ENCODE results near the gene PSMB10. TPM values are rescaled to one million over a fixed set of nuclear protein-coding genes. Genes with fewer than 3 reads are reported as not detected.

PSMB10 gene
- total RNA-seq, 1 donor from 2014 or later, result 16.4 TPM

DNA sequence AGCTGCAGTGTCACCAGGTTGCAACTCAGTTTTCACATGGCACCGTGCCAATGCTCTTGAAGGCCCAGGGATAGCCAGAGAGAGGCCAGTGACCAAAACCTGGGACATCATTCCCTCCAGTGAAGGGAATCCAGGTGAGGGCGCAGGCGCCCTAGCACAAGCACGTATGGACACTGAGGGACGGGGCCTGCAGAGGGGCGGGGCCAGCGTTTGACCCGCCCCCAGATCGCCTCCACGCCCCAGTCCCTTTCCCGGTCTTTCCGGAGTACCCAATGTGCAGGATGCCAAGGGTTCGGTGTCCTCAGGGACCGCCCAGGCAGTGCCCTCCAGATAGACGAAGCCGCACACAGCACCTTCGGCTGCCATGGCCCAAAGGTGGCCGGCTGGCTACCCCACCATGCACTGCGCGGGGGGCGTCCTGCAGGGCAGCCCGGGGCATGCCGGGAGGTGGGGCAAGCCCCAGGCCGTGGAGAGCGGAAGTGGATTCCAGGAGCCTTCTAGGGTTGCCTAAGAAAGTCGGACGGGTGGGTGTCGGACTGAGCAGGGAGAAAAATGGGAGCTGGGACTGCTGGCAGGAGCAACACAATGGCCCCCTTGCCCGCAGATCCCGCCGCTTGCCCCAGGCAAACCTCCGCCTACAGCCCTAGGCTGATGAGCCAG is 27.1 kb upstream of the PSMB10 start:
- DNase-seq, result no peak

DNA sequence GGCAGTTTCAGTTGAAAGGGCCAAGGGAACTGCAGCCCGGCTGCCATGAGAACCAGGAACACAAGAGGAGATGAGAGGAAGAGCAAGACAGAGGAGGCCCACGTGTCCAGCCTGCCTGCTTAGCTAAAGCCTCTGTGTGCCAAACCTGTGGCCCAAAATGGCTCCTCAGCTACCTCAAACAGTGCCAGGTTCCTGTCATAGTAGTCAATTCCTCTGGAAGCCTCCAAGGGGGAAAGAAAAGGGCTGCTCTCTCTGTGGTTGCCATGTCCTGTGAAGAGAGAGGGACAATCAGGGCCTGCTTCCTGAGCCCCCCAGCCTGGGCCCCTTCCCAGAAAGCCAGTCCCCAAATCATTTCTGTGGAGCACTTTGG is 26.6 kb upstream of the PSMB10 start:
- no peak for DNase-seq

DNA sequence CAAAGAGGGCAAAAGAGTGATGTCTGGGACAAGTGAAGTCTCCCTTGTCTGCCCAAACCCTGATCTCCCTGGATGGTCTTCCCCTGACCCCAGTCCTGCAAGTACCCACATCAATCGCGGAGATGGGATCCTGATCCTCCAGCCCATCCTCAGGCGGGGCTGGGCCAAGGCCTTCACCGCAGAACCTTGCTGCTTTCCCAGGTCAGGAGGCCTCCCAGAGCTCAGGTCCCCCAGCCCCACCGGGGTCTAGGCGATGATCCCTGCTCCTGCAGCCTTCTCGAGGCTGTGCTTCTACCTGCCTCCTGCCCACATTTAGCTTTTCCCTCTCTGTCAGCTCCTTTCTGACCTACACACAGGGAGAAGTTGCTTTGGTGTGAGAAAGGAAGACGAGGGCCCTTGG is 25.5 kb upstream of the PSMB10 start:
- no peak for DNase-seq

- DNase-seq, result no peak
Observed at GRCh38 chr16:67961551-67961957, 24.9 kb upstream of the PSMB10 start.

GRCh38 chr16:67959536-67960329 is 23.1 kb upstream of the PSMB10 start:
- DNase-seq, result no peak

- DNase-seq, result no peak
Observed at GRCh38 chr16:67957622-67958021, 21.0 kb upstream of the PSMB10 start.

DNA sequence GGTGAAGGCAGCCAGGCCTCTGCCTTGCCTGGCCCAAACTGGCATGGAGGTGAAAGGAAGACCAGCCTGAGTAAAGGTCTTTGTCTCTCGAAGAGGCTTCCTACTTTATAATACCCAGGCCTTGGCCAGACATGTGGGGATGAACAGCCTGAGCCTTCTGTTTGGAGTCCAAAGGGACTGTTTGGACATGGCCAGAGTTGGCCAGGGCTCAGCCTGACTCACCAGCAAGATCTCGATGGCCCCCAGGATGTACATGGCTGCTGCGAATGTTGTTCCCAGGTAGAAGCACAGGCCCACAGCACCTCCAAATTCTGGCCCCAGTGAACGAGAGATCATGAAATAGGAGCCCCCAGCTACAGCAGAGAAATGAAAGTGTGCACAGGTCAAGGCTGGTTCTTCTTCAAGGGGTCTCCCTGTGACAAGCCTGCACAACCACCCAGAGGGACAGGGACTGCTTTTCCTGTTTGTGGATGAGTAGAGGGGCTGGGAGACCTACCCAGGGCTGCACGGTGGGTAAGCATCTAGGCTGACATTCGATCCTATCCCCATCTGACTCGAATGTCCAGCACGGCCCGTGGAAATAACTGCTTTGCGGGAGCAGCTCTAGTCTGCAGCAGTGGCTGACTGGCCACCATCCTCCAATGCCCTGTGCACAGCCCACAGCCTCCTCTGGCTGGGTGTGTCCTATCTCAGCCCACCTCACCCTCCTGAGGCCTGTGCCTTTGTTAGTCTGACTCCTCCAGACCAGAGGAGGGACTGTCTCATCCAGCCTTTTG is 18.0 kb upstream of the PSMB10 start:
- DNase-seq, result no peak

- no peak for DNase-seq
Observed at GRCh38 chr16:67953641-67954375, 17.2 kb upstream of the PSMB10 start.

- no peak for DNase-seq
Observed at GRCh38 chr16:67951485-67951884, 14.8 kb upstream of the PSMB10 start.

DNA sequence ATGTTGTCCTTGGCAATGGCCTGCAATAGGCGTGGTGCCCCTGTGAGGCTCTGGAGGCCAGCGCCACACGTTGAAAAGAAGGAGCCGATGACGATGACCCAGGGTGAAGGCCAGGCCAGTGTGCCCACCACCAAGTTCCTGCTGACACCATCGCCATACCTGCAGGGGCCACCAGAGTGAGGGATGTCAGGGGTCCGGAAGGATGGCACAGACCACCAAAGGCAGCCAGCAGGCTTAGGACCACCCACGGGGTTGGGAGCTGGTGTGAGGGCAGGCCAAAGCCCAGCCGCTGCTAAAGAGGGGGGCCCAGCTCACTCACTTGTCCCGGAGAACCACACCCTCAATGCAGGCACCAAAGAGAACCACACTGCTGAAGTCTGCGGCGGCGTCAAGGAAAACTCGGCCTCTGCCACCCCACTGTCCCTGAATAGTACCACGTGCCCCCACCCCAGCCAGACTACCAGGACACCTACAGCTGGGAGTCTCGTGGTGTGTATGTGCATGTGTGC is 13.7 kb upstream of the PSMB10 start:
- DNase-seq, result no peak

GRCh38 chr16:67949645-67950044 is 13.0 kb upstream of the PSMB10 start:
- no peak for DNase-seq

DNA sequence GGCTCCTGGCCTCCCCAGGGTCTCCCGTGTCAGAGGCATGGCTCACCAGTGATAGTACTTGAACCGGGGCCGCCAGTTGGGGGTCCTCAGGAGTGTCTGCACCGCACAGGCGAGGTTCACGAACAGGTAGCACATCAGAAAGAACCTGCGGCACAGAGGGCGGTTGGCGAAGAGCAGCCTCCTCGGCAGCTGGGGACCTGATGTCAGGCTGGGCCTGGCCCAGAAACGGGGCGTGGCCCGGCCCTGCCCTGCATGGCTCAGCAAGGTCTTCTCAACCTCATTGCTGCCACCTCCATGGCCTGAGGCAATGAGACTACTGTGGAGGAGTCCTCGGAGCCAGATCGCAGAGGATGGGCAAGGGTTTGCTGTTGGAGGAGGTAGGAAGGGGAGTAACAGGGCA is 11.4 kb upstream of the PSMB10 start:
- DNase-seq, result no peak

DNA sequence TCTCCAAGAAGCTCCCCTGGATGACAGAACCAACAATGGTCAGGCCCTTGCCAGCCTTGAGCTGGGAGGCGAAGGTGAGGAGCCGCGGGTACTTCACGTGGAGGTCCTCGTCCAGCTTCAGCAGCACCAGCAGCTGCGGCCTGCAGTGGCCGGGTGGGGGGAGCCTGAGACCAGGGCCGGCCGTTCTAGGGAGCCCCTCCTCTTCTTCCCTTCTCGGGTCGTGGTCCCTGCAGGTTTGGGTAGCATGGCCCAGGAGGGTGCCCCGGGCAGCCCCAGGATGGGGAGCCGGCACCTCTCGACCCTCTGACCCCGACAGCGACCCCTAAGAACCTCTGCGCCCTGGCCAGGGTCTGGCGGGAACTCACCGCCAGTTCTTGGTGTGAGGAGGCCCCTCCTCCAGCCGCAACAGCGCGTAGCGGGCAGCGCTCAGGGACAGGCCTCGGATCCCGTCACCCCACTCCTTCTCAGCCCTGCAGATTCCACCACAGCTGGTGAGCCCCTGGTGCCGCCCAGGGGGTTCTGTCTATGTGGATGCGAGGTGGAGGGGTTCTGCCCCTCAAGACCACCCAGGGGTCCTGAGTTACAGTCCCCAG is 10.4 kb upstream of the PSMB10 start:
- no peak for DNase-seq

- no peak for DNase-seq
Observed at GRCh38 chr16:67946128-67946569, 9.5 kb upstream of the PSMB10 start.

DNA sequence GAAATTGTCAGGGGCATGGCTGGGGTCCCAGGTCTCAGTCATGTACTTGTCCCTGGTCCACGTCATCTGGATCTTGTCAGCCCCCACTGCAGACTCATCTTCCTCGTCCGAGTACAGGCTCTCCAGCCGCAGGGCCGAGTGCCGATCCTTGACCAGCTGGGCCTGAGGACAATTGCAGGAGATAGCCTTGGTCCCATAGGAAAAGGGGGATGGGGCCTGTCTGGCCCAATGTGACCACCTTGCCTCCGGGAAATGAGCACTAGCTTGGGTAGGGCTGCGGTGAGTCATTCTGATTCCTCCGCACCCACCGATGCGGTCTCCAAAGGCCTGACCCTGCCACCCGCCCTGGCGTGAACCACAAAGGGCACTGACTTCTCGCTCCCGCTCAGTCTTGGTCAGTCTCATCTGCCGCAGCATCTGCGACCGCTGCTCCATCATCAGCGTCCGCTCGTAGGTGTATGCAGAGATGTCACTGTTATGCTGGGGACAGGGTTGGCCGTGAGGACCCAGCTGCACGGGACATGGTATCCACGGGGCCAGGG is 8.8 kb upstream of the PSMB10 start:
- DNase-seq, result no peak

GRCh38 chr16:67944690-67945391 is 8.2 kb upstream of the PSMB10 start:
- DNase-seq, result no peak

GRCh38 chr16:67943619-67944504 is 7.2 kb upstream of the PSMB10 start, which contains the start of gene LCAT:
TSS of gene LCAT (minus strand) at chr16:67944120. CDS start at chr16:67944101, 19 bp downstream.
- no peak for DNase-seq

- no peak for DNase-seq
Observed at GRCh38 chr16:67943256-67943618, 6.6 kb upstream of the PSMB10 start.

- no peak for DNase-seq
Observed at GRCh38 chr16:67942510-67943255, 6.0 kb upstream of the PSMB10 start.

Measured in skin of body (tissue), 2 donors.